HEK293 (cell line): ENCODE results near the gene NDOR1.

Source experiments
- CTCF ChIA-PET: fragments of 350-600 bp; formaldehyde crosslinking; extraction: SDS; loops from one replicate; lab custom pipeline; 2021; ENCODE audit warnings: antibody characterized with exemption; lab: Yijun Ruan, JAX
- POLR2A ChIA-PET: fragments of 300-600 bp; formaldehyde crosslinking; extraction: SDS; loops from one replicate; lab custom pipeline; 2020; ENCODE audit warnings: antibody characterized with exemption, inconsistent platforms; lab: Yijun Ruan, JAX
- H3K27ac ChIP-seq: fragments of 200-500 bp; sonication (Bioruptor generic); 2 replicates; pipeline ENCODE4 v1.5.1; 2014; ENCODE audit warnings: low read depth, low read length, control low read depth, inconsistent platforms; ENCODE audit errors: extremely low read depth
- H3K36me3 ChIP-seq, 2 experiments: fragments of 200-500 bp in 1 of 2; sonication (Bioruptor generic) in 1 of 2; 1 replicate in 1 of 2; 2 replicates in 1 of 2; pipeline ENCODE4 v1.5.1; 2014 to 2017; ENCODE audit warnings: inconsistent platforms in 2 of 2, low read length in 2 of 2; ENCODE audit not compliant: control insufficient read depth in 2 of 2, insufficient read depth in 1 of 2
- H3K4me1 ChIP-seq: fragments of 200-500 bp; sonication (Bioruptor generic); 2 replicates; pipeline ENCODE4 v1.5.1; 2014; ENCODE audit warnings: mild to moderate bottlenecking, low read length, inconsistent platforms; ENCODE audit not compliant: control insufficient read depth, insufficient read depth
- H3K4me3 ChIP-seq: 2 replicates; pipeline ENCODE4 v1.5.1; 2011; ENCODE audit warnings: low read depth, mild to moderate bottlenecking, control low read depth, low read length, moderate library complexity
- H3K9me3 ChIP-seq: fragments of 200-500 bp; sonication (Bioruptor generic); 2 replicates; pipeline ENCODE4 v1.5.1; 2014; ENCODE audit warnings: low read depth, low read length, inconsistent platforms; ENCODE audit not compliant: control insufficient read depth, insufficient read depth
- ELK4 ChIP-seq: IDR thresholded peaks from 2 replicates; pipeline ENCODE4 v1.6.1; 2011; ENCODE audit warnings: mild to moderate bottlenecking, low read depth, low read length, borderline replicate concordance
- GLI4 ChIP-seq: fragments of 450-650 bp; formaldehyde crosslinking; IDR thresholded peaks from 2 replicates; pipeline ENCODE4 v1.5.1; 2016; ENCODE audit warnings: missing biosample characterization, missing genetic modification characterization
- GLIS1 ChIP-seq: fragments of 450-650 bp; formaldehyde crosslinking; IDR thresholded peaks from 2 replicates; pipeline ENCODE4 v1.5.1; 2016; ENCODE audit warnings: missing biosample characterization, missing genetic modification characterization
- GLIS2 ChIP-seq: fragments of 450-650 bp; formaldehyde crosslinking; IDR thresholded peaks from 2 replicates; pipeline ENCODE4 v1.5.1; 2016; ENCODE audit warnings: missing biosample characterization, missing genetic modification characterization
- HIC1 ChIP-seq: fragments of 450-650 bp; formaldehyde crosslinking; IDR thresholded peaks from 2 replicates; pipeline ENCODE4 v1.5.1; 2016; ENCODE audit warnings: missing biosample characterization, missing genetic modification characterization
- KLF7 ChIP-seq: fragments of 450-650 bp; formaldehyde crosslinking; IDR thresholded peaks from 2 replicates; pipeline ENCODE4 v1.5.1; 2016; ENCODE audit warnings: missing biosample characterization, missing genetic modification characterization, borderline replicate concordance
- KLF8 ChIP-seq: fragments of 450-650 bp; formaldehyde crosslinking; IDR thresholded peaks from 2 replicates; pipeline ENCODE4 v1.5.1; 2016; ENCODE audit warnings: missing biosample characterization, missing genetic modification characterization
- TRIM28 ChIP-seq: IDR thresholded peaks from 2 replicates; pipeline ENCODE4 v1.6.1; 2011; ENCODE audit warnings: low read length, control low read depth, borderline replicate concordance
- YY1 ChIP-seq: fragments of 450-650 bp; formaldehyde crosslinking; IDR thresholded peaks from 2 replicates; pipeline ENCODE4 v1.5.1; 2018; ENCODE audit warnings: missing biosample characterization, missing genetic modification characterization
- ZBTB11 ChIP-seq: fragments of 450-650 bp; formaldehyde crosslinking; conservative IDR thresholded peaks from 2 replicates; pipeline ENCODE4 v1.5.1; 2016; ENCODE audit warnings: low read depth, missing biosample characterization, missing genetic modification characterization
- ZBTB20 ChIP-seq: fragments of 450-650 bp; formaldehyde crosslinking; IDR thresholded peaks from 2 replicates; pipeline ENCODE4 v1.5.1; 2016; ENCODE audit warnings: missing biosample characterization, missing genetic modification characterization
- ZBTB48 ChIP-seq: fragments of 450-650 bp; formaldehyde crosslinking; IDR thresholded peaks from 2 replicates; pipeline ENCODE4 v1.5.1; 2016; ENCODE audit warnings: missing biosample characterization, missing genetic modification characterization
- ZBTB7A ChIP-seq: fragments of 450-650 bp; formaldehyde crosslinking; IDR thresholded peaks from 2 replicates; pipeline ENCODE4 v1.5.1; 2016; ENCODE audit warnings: low read depth, missing biosample characterization, missing genetic modification characterization
- ZEB2 ChIP-seq: fragments of 450-650 bp; formaldehyde crosslinking; IDR thresholded peaks from 2 replicates; pipeline ENCODE4 v1.5.1; 2016; ENCODE audit warnings: missing biosample characterization, missing genetic modification characterization
- ZFP3 ChIP-seq: fragments of 450-650 bp; formaldehyde crosslinking; IDR thresholded peaks from 2 replicates; pipeline ENCODE4 v1.5.1; 2016; ENCODE audit warnings: low read depth, missing biosample characterization, missing genetic modification characterization
- ZFP69B ChIP-seq: fragments of 450-650 bp; formaldehyde crosslinking; IDR thresholded peaks from 2 replicates; pipeline ENCODE4 v1.5.1; 2016; ENCODE audit warnings: missing biosample characterization, missing genetic modification characterization
- ZNF121 ChIP-seq: fragments of 450-650 bp; formaldehyde crosslinking; IDR thresholded peaks from 2 replicates; pipeline ENCODE4 v1.5.1; 2016; ENCODE audit warnings: missing biosample characterization, missing genetic modification characterization
- ZNF132 ChIP-seq: fragments of 450-650 bp; formaldehyde crosslinking; IDR thresholded peaks from 2 replicates; pipeline ENCODE4 v1.5.1; 2017; ENCODE audit warnings: missing biosample characterization, missing genetic modification characterization, borderline replicate concordance
- ZNF155 ChIP-seq: fragments of 450-650 bp; formaldehyde crosslinking; IDR thresholded peaks from 2 replicates; pipeline ENCODE4 v1.5.1; 2016; ENCODE audit warnings: missing biosample characterization, missing genetic modification characterization
- ZNF211 ChIP-seq: fragments of 450-650 bp; formaldehyde crosslinking; IDR thresholded peaks from 2 replicates; pipeline ENCODE4 v1.5.1; 2016; ENCODE audit warnings: low read depth, missing biosample characterization, missing genetic modification characterization
- ZNF214 ChIP-seq: fragments of 450-650 bp; formaldehyde crosslinking; IDR thresholded peaks from 2 replicates; pipeline ENCODE4 v1.5.1; 2017; ENCODE audit warnings: missing biosample characterization, mild to moderate bottlenecking, missing genetic modification characterization, borderline replicate concordance
- ZNF239 ChIP-seq: fragments of 450-650 bp; formaldehyde crosslinking; IDR thresholded peaks from 2 replicates; pipeline ENCODE4 v1.5.1; 2016; ENCODE audit warnings: missing biosample characterization, missing genetic modification characterization
- ZNF274 ChIP-seq, 2 experiments: fragments of 200-500 bp in 1 of 2; fragments of 450-650 bp in 1 of 2; sonication (Bioruptor generic) in 1 of 2; formaldehyde crosslinking in 1 of 2; IDR thresholded peaks; 2 replicates each; pipeline versions ENCODE4 v1.5.1 to v1.6.1; 2014 to 2016; ENCODE audit warnings: borderline replicate concordance in 1 of 2, inconsistent platforms in 1 of 2, low read length in 1 of 2, missing biosample characterization in 1 of 2, missing genetic modification characterization in 1 of 2
- ZNF350 ChIP-seq: fragments of 450-650 bp; formaldehyde crosslinking; IDR thresholded peaks from 2 replicates; pipeline ENCODE4 v1.5.0; 2017; ENCODE audit warnings: missing biosample characterization, mild to moderate bottlenecking, missing genetic modification characterization
- ZNF423 ChIP-seq: fragments of 450-650 bp; formaldehyde crosslinking; IDR thresholded peaks from 2 replicates; pipeline ENCODE4 v1.5.1; 2016; ENCODE audit warnings: missing biosample characterization, missing genetic modification characterization
- ZNF529 ChIP-seq: fragments of 450-650 bp; formaldehyde crosslinking; IDR thresholded peaks from 2 replicates; pipeline ENCODE4 v1.5.1; 2017; ENCODE audit warnings: missing genetic modification characterization, missing biosample characterization; ENCODE audit not compliant: insufficient replicate concordance
- ZNF600 ChIP-seq: fragments of 450-650 bp; formaldehyde crosslinking; IDR thresholded peaks from 2 replicates; pipeline ENCODE4 v1.5.1; 2016; ENCODE audit warnings: missing biosample characterization, missing genetic modification characterization
- ZNF610 ChIP-seq: fragments of 450-650 bp; formaldehyde crosslinking; IDR thresholded peaks from 2 replicates; pipeline ENCODE4 v1.5.1; 2016; ENCODE audit warnings: missing biosample characterization, missing genetic modification characterization, borderline replicate concordance
- ZNF623 ChIP-seq: fragments of 450-650 bp; formaldehyde crosslinking; IDR thresholded peaks from 2 replicates; pipeline ENCODE4 v1.5.1; 2016; ENCODE audit warnings: missing biosample characterization, missing genetic modification characterization
- ZNF658 ChIP-seq: fragments of 450-650 bp; formaldehyde crosslinking; IDR thresholded peaks from 2 replicates; pipeline ENCODE4; 2016; ENCODE audit warnings: missing biosample characterization, missing genetic modification characterization
- ZNF76 ChIP-seq: fragments of 450-650 bp; formaldehyde crosslinking; IDR thresholded peaks from 2 replicates; pipeline ENCODE4; 2016; ENCODE audit warnings: low read depth, missing biosample characterization, missing genetic modification characterization, borderline replicate concordance
- ZSCAN23 ChIP-seq: fragments of 450-650 bp; formaldehyde crosslinking; IDR thresholded peaks from 2 replicates; pipeline ENCODE4 v1.5.1; 2016; ENCODE audit warnings: missing biosample characterization, missing genetic modification characterization
- ZSCAN30 ChIP-seq: fragments of 450-650 bp; IDR thresholded peaks from 2 replicates; pipeline ENCODE4 v1.5.1; 2018; ENCODE audit warnings: missing biosample characterization, mild to moderate bottlenecking, missing genetic modification characterization, moderate library complexity

The NDOR1 gene

DNA sequence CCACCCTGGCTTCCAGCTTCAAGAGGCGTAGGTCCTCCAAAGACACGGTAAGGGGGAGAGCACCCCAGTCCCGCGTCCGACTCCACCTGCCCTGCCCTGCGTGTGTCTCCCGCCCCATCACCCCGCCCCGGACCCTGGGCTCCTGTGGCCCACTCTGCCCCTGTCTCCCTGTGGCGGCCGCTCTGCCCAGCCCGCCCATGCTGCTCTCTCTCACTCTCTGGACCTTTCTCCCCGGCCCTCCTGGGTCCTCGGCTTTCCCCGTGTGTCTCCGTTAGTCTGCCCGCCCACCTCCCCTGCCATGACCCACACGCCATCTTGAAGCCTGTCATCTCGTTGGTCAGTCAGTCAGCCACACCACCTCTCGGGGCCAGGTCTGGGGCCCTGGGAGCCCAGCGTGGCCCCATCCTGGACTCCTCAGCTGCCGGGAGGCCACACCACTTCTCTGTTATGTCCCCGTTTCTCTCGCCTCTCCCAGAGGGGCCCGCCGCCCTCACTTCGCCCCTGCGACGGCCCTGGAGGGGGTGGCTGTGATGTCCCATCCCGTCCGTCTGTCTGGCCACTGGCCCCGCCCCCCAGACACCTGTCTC, 40.2 kb upstream of the NDOR1 start:
- ChIA-PET POLR2A (interaction anchor here (0.6 to 1.9 kb wide), 3 partner anchors 24 to 54 kb away, joined by 3 to 7 read pairs (median 6); no protein-coding TSS in a partner anchor), CTCF (interaction anchor here (0.9 kb wide), 1 partner anchor 23 kb away, joined by 3 read pairs; the partner anchor contains the start of genes ANAPC2 and SSNA1)
- no peaks in the 10 kb centered on the region; the same call in 1 of the 2 replicates for H3K4me1 ChIP-seq

DNA sequence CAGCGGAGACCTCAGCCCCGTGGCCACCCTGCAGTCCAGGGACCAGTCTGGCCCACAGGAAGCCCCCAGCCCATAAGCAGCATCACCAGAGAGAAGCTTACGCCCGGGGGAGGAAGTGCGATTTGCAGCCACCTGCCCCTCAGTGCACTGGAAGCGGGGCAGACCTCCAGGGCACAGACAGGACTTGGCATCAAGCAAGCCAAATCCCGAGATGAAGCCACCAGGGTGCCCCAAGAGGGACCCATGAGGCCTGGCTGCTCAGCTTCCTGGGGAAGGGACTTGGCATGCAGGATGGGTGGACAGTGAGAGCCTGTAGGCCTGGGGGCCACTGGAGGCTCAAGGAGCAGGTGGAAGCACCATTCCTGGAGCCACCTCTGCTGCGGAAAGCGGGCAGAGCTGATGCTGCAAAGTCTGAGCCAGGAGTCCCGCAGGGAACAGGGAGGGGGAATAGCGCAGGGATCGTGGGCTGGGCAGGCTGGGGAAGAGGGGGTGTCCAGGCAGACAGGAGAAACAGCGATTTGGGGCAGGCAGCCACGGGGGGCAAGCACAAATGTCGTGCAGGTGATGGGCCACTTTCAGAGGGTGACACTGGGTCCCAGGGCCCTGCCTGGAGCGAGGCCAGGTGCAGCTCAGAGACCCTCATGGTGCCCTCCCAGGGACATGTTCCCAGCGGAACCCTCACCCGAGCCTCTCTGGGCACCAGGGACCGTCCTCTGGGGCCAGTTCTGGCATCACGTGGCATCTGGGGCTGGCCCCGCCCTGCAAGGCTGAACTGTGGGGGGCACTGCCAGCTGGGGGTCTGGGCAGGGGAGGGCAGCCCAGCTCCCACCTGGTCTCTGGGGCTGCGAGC, 38.9 kb upstream of the NDOR1 start:
- Histone ChIP-seq H3K4me1 (no peaks in the 10 kb centered on the region; the same call in 1 of the 2 replicates), H3K4me3 (no peak overlapping the region), H3K36me3 (no peaks in the 10 kb centered on the region), H3K9me3 (no peaks in the 10 kb centered on the region), H3K27ac (no peak overlapping the region)
- ChIA-PET CTCF (interaction anchor here (0.6 to 1.1 kb wide), 3 partner anchors 8 to 60 kb away, joined by 3 to 4 read pairs (median 3); partner anchors contain the start of genes ANAPC2, RNF224 and SSNA1), POLR2A (interaction anchor here (0.6 to 3.4 kb wide), 11 partner anchors 10 to 74 kb away, joined by 3 to 40 read pairs (median 5); partner anchors contain the start of genes ANAPC2 and SSNA1)
- TF ChIP-seq ZNF658 (no peak), ZNF76 (tag by site-specific recombination) (no peak), ZNF623 (tag by site-specific recombination) (no peak), ZEB2 (tag by site-specific recombination) (no peak), ZNF239 (tag by site-specific recombination) (no peak), ZFP3 (tag by site-specific recombination) (no peak), HIC1 (no peak), GLIS1 (tag by site-specific recombination) (peak; percentile 40), ZNF600 (tag by site-specific recombination) (0 out of 2 replicates have a peak, but pooled peaks have one; percentile 15), ZSCAN23 (tag by site-specific recombination) (no peak), ZNF423 (tag by site-specific recombination) (no peak), ZNF211 (no peak), ZBTB48 (tag by site-specific recombination) (0 out of 2 replicates have a peak, but pooled peaks have one; percentile 28), GLIS2 (tag by site-specific recombination) (peak; percentile 52), ZNF214 (no peak), ZSCAN30 (tag by site-specific recombination) (no peak), ZNF274 (IDR thresholded peaks at IDR 0.05; ENCODE audit: low read length) (no peak), ZNF274 (tag by site-specific recombination; IDR thresholded peaks at IDR 0.05; ENCODE audit: borderline replicate concordance) (no peak), ZBTB11 (tag by site-specific recombination) (no peak), ZBTB20 (tag by site-specific recombination) (no peak)

More for the DNA sequence above, 40.2 kb upstream of the NDOR1 start:
- TF ChIP-seq ZBTB7A (tag by site-specific recombination): no peak
- no peak for TF ChIP-seq KLF8 (tag by site-specific recombination)
- no peak for TF ChIP-seq ELK4
- no peak for TF ChIP-seq ZNF610
- TF ChIP-seq KLF7 (tag by site-specific recombination): no peak
- TF ChIP-seq ZNF121: no peak
- no peak for TF ChIP-seq ZNF350 (tag by site-specific recombination)
- no peak for TF ChIP-seq ZNF132 (tag by site-specific recombination)
- TF ChIP-seq ZNF155 (tag by site-specific recombination): no peak
- TF ChIP-seq GLI4 (tag by site-specific recombination): no peak
- no peak for TF ChIP-seq ZNF529 (tag by site-specific recombination)
- no peak for TF ChIP-seq TRIM28
- no peak for TF ChIP-seq ZFP69B (tag by site-specific recombination)
- no peak for TF ChIP-seq YY1 (tag by site-specific recombination)
- TF ChIP-seq, all 188 proteins: peak for 0
- H3K9me3 ChIP-seq: no peaks in the 10 kb centered on the region
- no peak overlapping the region for H3K4me3 ChIP-seq
- no peak overlapping the region for H3K27ac ChIP-seq
- H3K36me3 ChIP-seq: no peaks in the 10 kb centered on the region
